HEK293 (cell line): ENCODE data around the gene LMAN1L.

Experiments
- BCL11B ChIP-seq: fragments of 450-650 bp; formaldehyde crosslinking; IDR thresholded peaks from 2 replicates; pipeline ENCODE4 v1.5.1; 2016; ENCODE audit warnings: low read depth, missing biosample characterization, missing genetic modification characterization
- FEZF1 ChIP-seq: fragments of 450-650 bp; formaldehyde crosslinking; IDR thresholded peaks from 2 replicates; pipeline ENCODE4 v1.5.1; 2016; ENCODE audit warnings: missing biosample characterization, missing genetic modification characterization
- GFI1B ChIP-seq: fragments of 450-650 bp; formaldehyde crosslinking; IDR thresholded peaks from 2 replicates; pipeline ENCODE4 v1.5.1; 2016; ENCODE audit warnings: missing biosample characterization, missing genetic modification characterization
- GLIS1 ChIP-seq: fragments of 450-650 bp; formaldehyde crosslinking; IDR thresholded peaks from 2 replicates; pipeline ENCODE4 v1.5.1; 2016; ENCODE audit warnings: missing biosample characterization, missing genetic modification characterization
- KLF1 ChIP-seq: fragments of 450-650 bp; formaldehyde crosslinking; IDR thresholded peaks from 2 replicates; pipeline ENCODE4 v1.5.1; 2016; ENCODE audit warnings: missing biosample characterization, missing genetic modification characterization
- KLF8 ChIP-seq: fragments of 450-650 bp; formaldehyde crosslinking; IDR thresholded peaks from 2 replicates; pipeline ENCODE4 v1.5.1; 2016; ENCODE audit warnings: missing biosample characterization, missing genetic modification characterization
- SP3 ChIP-seq: fragments of 450-650 bp; formaldehyde crosslinking; IDR thresholded peaks from 2 replicates; pipeline ENCODE4 v1.5.1; 2016; ENCODE audit warnings: missing biosample characterization, missing genetic modification characterization
- ZFP3 ChIP-seq: fragments of 450-650 bp; formaldehyde crosslinking; IDR thresholded peaks from 2 replicates; pipeline ENCODE4 v1.5.1; 2016; ENCODE audit warnings: low read depth, missing biosample characterization, missing genetic modification characterization
- ZFP41 ChIP-seq: fragments of 450-650 bp; formaldehyde crosslinking; IDR thresholded peaks from 2 replicates; pipeline ENCODE4 v1.5.1; 2016; ENCODE audit warnings: missing biosample characterization, missing genetic modification characterization, borderline replicate concordance
- ZFP69B ChIP-seq: fragments of 450-650 bp; formaldehyde crosslinking; IDR thresholded peaks from 2 replicates; pipeline ENCODE4 v1.5.1; 2016; ENCODE audit warnings: missing biosample characterization, missing genetic modification characterization
- ZNF112 ChIP-seq: fragments of 450-650 bp; formaldehyde crosslinking; IDR thresholded peaks from 2 replicates; pipeline ENCODE4 v1.5.0; 2017; ENCODE audit warnings: missing biosample characterization, missing genetic modification characterization
- ZNF19 ChIP-seq: fragments of 450-650 bp; formaldehyde crosslinking; IDR thresholded peaks from 2 replicates; pipeline ENCODE4; 2016; ENCODE audit warnings: missing biosample characterization, missing genetic modification characterization, low read depth
- ZNF221 ChIP-seq: fragments of 450-650 bp; formaldehyde crosslinking; IDR thresholded peaks from 2 replicates; pipeline ENCODE4 v1.5.1; 2017; ENCODE audit warnings: missing biosample characterization, missing genetic modification characterization, borderline replicate concordance
- ZNF23 ChIP-seq: fragments of 450-650 bp; formaldehyde crosslinking; IDR thresholded peaks from 2 replicates; pipeline ENCODE4 v1.5.1; 2016; ENCODE audit warnings: missing biosample characterization, missing genetic modification characterization, borderline replicate concordance
- ZNF24 ChIP-seq: fragments of 450-650 bp; formaldehyde crosslinking; IDR thresholded peaks from 2 replicates; pipeline ENCODE4 v1.5.1; 2016; ENCODE audit warnings: missing biosample characterization, missing genetic modification characterization
- ZNF266 ChIP-seq: fragments of 450-650 bp; formaldehyde crosslinking; IDR thresholded peaks from 2 replicates; pipeline ENCODE4 v1.5.1; 2016; ENCODE audit warnings: missing biosample characterization, missing genetic modification characterization, low read depth
- ZNF274 ChIP-seq, 2 experiments: fragments of 200-500 bp in 1 of 2; fragments of 450-650 bp in 1 of 2; sonication (Bioruptor generic) in 1 of 2; formaldehyde crosslinking in 1 of 2; IDR thresholded peaks; 2 replicates each; pipeline versions ENCODE4 v1.5.1 to v1.6.1; 2014 to 2016; ENCODE audit warnings: borderline replicate concordance in 1 of 2, inconsistent platforms in 1 of 2, low read length in 1 of 2, missing biosample characterization in 1 of 2, missing genetic modification characterization in 1 of 2
- ZNF302 ChIP-seq: fragments of 450-650 bp; formaldehyde crosslinking; IDR thresholded peaks from 2 replicates; pipeline ENCODE4 v1.5.1; 2016; ENCODE audit warnings: missing biosample characterization, missing genetic modification characterization, low read depth
- ZNF341 ChIP-seq: fragments of 450-650 bp; formaldehyde crosslinking; IDR thresholded peaks from 2 replicates; pipeline ENCODE4; 2016; ENCODE audit warnings: low read depth, missing biosample characterization, missing genetic modification characterization
- ZNF394 ChIP-seq: fragments of 450-650 bp; formaldehyde crosslinking; IDR thresholded peaks from 2 replicates; pipeline ENCODE4 v1.5.1; 2016; ENCODE audit warnings: missing biosample characterization, missing genetic modification characterization, mild to moderate bottlenecking, moderate library complexity, borderline replicate concordance
- ZNF521 ChIP-seq: fragments of 450-650 bp; formaldehyde crosslinking; IDR thresholded peaks from 2 replicates; pipeline ENCODE4 v1.5.1; 2017; ENCODE audit warnings: missing biosample characterization, mild to moderate bottlenecking, missing genetic modification characterization
- ZNF530 ChIP-seq: fragments of 450-650 bp; formaldehyde crosslinking; IDR thresholded peaks from 2 replicates; pipeline ENCODE4 v1.5.1; 2016; ENCODE audit warnings: low read depth, missing biosample characterization, missing genetic modification characterization
- ZNF548 ChIP-seq: fragments of 450-650 bp; formaldehyde crosslinking; IDR thresholded peaks from 2 replicates; pipeline ENCODE4 v1.5.1; 2016; ENCODE audit warnings: missing biosample characterization, missing genetic modification characterization
- ZNF558 ChIP-seq: fragments of 450-650 bp; formaldehyde crosslinking; IDR thresholded peaks from 2 replicates; pipeline ENCODE4 v1.5.1; 2016; ENCODE audit warnings: missing biosample characterization, missing genetic modification characterization
- ZNF561 ChIP-seq: fragments of 450-650 bp; IDR thresholded peaks from 2 replicates; pipeline ENCODE4 v1.5.1; 2018; ENCODE audit warnings: missing biosample characterization, missing genetic modification characterization, borderline replicate concordance
- ZNF664 ChIP-seq: fragments of 450-650 bp; formaldehyde crosslinking; IDR thresholded peaks from 2 replicates; pipeline ENCODE4 v1.5.1; 2016; ENCODE audit warnings: missing biosample characterization, missing genetic modification characterization
- ZNF677 ChIP-seq: fragments of 450-650 bp; IDR thresholded peaks from 2 replicates; pipeline ENCODE4 v1.5.0; 2018; ENCODE audit warnings: missing biosample characterization, mild to moderate bottlenecking, missing genetic modification characterization, moderate library complexity
- ZNF843 ChIP-seq: fragments of 450-650 bp; formaldehyde crosslinking; IDR thresholded peaks from 2 replicates; pipeline ENCODE4 v1.5.1; 2016; ENCODE audit warnings: missing biosample characterization, missing genetic modification characterization
- ZSCAN16 ChIP-seq: fragments of 450-650 bp; formaldehyde crosslinking; IDR thresholded peaks from 2 replicates; pipeline ENCODE4 v1.5.1; 2016; ENCODE audit warnings: missing biosample characterization, missing genetic modification characterization
- TF ChIP-seq, protein P1 (sequence below): fragments of 450-650 bp; formaldehyde crosslinking; conservative IDR thresholded peaks from 2 replicates; pipeline ENCODE4 v1.5.1; 2016; ENCODE audit warnings: low read depth, missing biosample characterization, missing genetic modification characterization
- TF ChIP-seq, protein P2 (sequence below): fragments of 450-650 bp; formaldehyde crosslinking; IDR thresholded peaks from 2 replicates; pipeline ENCODE4 v1.5.1; 2016; ENCODE audit warnings: missing biosample characterization, missing genetic modification characterization, low read depth

Gene LMAN1L

DNA sequence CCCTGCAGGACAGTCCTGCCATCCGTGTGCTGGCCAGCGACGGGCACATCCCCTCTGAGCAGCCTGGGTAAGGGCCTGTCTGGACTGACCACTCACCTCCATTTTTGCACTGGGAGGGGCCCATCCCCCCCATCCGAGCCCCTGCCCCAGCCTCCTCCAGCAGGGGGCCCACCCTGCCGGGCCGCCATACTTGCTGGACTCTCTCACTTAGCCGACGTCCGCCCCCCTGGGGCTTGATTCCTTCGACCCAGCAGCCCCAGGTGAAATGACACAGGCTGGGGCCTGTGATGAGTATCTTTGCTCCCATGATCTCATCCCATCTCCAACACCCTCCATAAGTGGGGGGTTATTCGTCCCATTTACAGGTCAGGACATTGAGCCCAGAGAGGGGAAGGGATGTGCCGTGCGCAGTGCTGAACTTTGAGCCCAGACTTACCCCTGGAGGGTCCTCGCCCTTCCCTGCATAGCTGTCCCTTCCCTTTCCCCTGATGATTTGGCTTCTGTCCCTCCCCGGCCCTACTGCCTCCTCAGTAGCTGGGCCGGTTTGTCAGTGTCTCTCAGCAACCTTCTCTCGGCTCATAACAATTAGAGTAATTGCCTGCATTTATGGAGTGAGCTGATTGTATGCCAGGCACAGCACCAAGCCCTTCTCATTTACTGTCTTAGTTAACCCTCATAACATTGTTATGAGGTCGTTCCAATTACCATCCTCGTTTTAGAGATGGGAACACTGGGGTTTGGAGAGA lies 4.2 kb downstream of the LMAN1L start (continued):
- peak; percentile 39; the same call in 1 of the 2 replicates for TF ChIP-seq ZNF341
- no peak for TF ChIP-seq ZNF19 (tag by site-specific recombination)
- 0 out of 2 replicates have a peak, but pooled peaks have one; percentile 24 for TF ChIP-seq ZNF558 (tag by site-specific recombination)
- no peak for TF ChIP-seq ZNF302 (tag by site-specific recombination)
- no peak for TF ChIP-seq ZSCAN16
- TF ChIP-seq ZNF112 = no peak
- TF ChIP-seq ZFP69B (tag by site-specific recombination) = peak; percentile 81
- no peak for TF ChIP-seq ZNF221 (tag by site-specific recombination)
- peak; percentile 85 for TF ChIP-seq GLIS1
- TF ChIP-seq BCL11B = no peak
- TF ChIP-seq ZNF548 (tag by site-specific recombination) = no peak
- TF ChIP-seq KLF8 = no peak
- TF ChIP-seq, protein P1, sequence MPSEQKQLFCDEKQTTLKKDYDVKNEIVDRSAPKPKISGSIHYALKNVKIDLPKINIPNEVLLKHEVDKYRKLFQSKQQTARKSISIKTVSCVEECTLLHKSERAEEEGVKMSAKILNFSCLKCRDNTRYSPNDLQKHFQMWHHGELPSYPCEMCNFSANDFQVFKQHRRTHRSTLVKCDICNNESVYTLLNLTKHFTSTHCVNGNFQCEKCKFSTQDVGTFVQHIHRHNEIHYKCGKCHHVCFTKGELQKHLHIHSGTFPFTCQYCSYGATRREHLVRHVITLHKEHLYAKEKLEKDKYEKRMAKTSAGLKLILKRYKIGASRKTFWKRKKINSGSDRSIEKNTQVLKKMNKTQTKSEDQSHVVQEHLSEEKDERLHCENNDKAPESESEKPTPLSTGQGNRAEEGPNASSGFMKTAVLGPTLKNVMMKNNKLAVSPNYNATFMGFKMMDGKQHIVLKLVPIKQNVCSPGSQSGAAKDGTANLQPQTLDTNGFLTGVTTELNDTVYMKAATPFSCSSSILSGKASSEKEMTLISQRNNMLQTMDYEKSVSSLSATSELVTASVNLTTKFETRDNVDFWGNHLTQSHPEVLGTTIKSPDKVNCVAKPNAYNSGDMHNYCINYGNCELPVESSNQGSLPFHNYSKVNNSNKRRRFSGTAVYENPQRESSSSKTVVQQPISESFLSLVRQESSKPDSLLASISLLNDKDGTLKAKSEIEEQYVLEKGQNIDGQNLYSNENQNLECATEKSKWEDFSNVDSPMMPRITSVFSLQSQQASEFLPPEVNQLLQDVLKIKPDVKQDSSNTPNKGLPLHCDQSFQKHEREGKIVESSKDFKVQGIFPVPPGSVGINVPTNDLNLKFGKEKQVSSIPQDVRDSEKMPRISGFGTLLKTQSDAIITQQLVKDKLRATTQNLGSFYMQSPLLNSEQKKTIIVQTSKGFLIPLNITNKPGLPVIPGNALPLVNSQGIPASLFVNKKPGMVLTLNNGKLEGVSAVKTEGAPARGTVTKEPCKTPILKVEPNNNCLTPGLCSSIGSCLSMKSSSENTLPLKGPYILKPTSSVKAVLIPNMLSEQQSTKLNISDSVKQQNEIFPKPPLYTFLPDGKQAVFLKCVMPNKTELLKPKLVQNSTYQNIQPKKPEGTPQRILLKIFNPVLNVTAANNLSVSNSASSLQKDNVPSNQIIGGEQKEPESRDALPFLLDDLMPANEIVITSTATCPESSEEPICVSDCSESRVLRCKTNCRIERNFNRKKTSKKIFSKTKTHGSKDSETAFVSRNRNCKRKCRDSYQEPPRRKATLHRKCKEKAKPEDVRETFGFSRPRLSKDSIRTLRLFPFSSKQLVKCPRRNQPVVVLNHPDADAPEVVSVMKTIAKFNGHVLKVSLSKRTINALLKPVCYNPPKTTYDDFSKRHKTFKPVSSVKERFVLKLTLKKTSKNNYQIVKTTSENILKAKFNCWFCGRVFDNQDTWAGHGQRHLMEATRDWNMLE (tag by site-specific recombination) = no peak
- TF ChIP-seq FEZF1 (tag by site-specific recombination) = no peak
- TF ChIP-seq ZFP3 (tag by site-specific recombination) = no peak
- no peak for TF ChIP-seq ZNF561 (tag by site-specific recombination)
- TF ChIP-seq ZNF24 (tag by site-specific recombination) = peak; percentile 64; the same call in 1 of the 2 replicates
- no peak for TF ChIP-seq ZNF23
- no peak for TF ChIP-seq ZFP41 (tag by site-specific recombination)
- TF ChIP-seq SP3 = no peak
- TF ChIP-seq, protein P2, sequence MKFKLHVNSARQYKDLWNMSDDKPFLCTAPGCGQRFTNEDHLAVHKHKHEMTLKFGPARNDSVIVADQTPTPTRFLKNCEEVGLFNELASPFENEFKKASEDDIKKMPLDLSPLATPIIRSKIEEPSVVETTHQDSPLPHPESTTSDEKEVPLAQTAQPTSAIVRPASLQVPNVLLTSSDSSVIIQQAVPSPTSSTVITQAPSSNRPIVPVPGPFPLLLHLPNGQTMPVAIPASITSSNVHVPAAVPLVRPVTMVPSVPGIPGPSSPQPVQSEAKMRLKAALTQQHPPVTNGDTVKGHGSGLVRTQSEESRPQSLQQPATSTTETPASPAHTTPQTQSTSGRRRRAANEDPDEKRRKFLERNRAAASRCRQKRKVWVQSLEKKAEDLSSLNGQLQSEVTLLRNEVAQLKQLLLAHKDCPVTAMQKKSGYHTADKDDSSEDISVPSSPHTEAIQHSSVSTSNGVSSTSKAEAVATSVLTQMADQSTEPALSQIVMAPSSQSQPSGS (tag by site-specific recombination) = no peak
- no peak for TF ChIP-seq ZNF266
- TF ChIP-seq ZNF521 = no peak
- TF ChIP-seq KLF1 (tag by site-specific recombination) = no peak
- no peak for TF ChIP-seq ZNF530 (tag by site-specific recombination)
- TF ChIP-seq GFI1B = no peak
- TF ChIP-seq ZNF394 = no peak; the same call in 1 of the 2 replicates
- TF ChIP-seq ZNF677 (tag by site-specific recombination) = no peak
- TF ChIP-seq ZNF843 = peak; percentile 57; the same call in 1 of the 2 replicates
- TF ChIP-seq ZNF274 (IDR thresholded peaks at IDR 0.05; ENCODE audit: low read length) = no peak
- TF ChIP-seq ZNF274 (tag by site-specific recombination; IDR thresholded peaks at IDR 0.05; ENCODE audit: borderline replicate concordance) = no peak
- no peak for TF ChIP-seq ZNF664 (tag by site-specific recombination)
